Medulla oblongata (tissue), 1 donor: ENCODE data around the gene NDUFAF3.

Source experiments
- DNase-seq: peaks from one replicate; pipeline ENCODE4 v3.0.0-alpha.2; 2015; ENCODE audit errors: extremely low spot score

Gene NDUFAF3

GRCh38 chr3:49053543-49053942, 31.6 kb downstream of the NDUFAF3 start:
- no peak for DNase-seq

GRCh38 chr3:49054344-49054862, 32.5 kb downstream of the NDUFAF3 start:
- DNase-seq = no peak

- no peak for DNase-seq
These were observed 35.3 kb downstream of the NDUFAF3 start for GRCh38 chr3:49057268-49057667.

- no peak for DNase-seq
These were observed 36.1 kb downstream of the NDUFAF3 start for GRCh38 chr3:49058011-49058410.
